PC-3 (cell line): ENCODE data around the gene CST4.

Experiments
- CTCF ChIP-seq: fragments of 300-600 bp; sonication (generic); conservative IDR thresholded peaks from 2 replicates; pipeline ENCODE4 v1.5.1; 2017; ENCODE audit warnings: antibody characterized with exemption, low read depth, mild to moderate bottlenecking, low read length
- EZH2 ChIP-seq: fragments of 300-600 bp; sonication (generic); IDR thresholded peaks from one replicate; pipeline ENCODE4 v1.6.1; 2017; ENCODE audit warnings: antibody characterized with exemption, mild to moderate bottlenecking, low read length; ENCODE audit not compliant: unreplicated experiment
- EZH2phosphoT487 ChIP-seq: fragments of 300-600 bp; sonication (generic); IDR thresholded peaks from 2 replicates; pipeline ENCODE4 v1.6.1; 2018; ENCODE audit warnings: mild to moderate bottlenecking, antibody characterized with exemption, low read length, borderline replicate concordance

GRCh38 chr20:23636182-23636907 lies 52.5 kb downstream of the CST4 start:
- no peak for TF ChIP-seq CTCF
- TF ChIP-seq EZH2phosphoT487 = no peak
- no peak for TF ChIP-seq EZH2
